Measurements from ENCODE around the gene NUMBL. TPM values are rescaled to one million over a fixed set of nuclear protein-coding genes. Genes with fewer than 3 reads are reported as not detected.

The NUMBL gene
- total and polyA plus RNA-seq, 2 of the 8 experiments (the other 6 are each of a cell fraction or from before 2014, with no cell fraction given): 13.5 to 24.8 TPM

GRCh38 chr19:40690693-40691420, 406 bp upstream of the NUMBL start (continued):
- TF ChIP-seq CHD2 (IDR thresholded peaks at IDR 0.05; ENCODE audit: low read length) (no peak; the same call in 1 of the 2 replicates), JUN (IDR thresholded peaks at IDR 0.05; ENCODE audit: low read depth, low read length) (no peak), EP300 (IDR thresholded peaks at IDR 0.05; ENCODE audit: borderline replicate concordance in 1 of 2, low read depth in 2 of 2, low read length in 2 of 2) (no peak), CBX5 (IDR thresholded peaks at IDR 0.05; ENCODE audit: low read depth, low read length) (no peak), ATF2 (IDR thresholded peaks at IDR 0.05; ENCODE audit: low read length) (no peak), SP4 (IDR thresholded peaks at IDR 0.05; ENCODE audit: low read length) (no peak), PHF8 (conservative IDR thresholded peaks at IDR 0.05; ENCODE audit: low read depth, low read length) (peak; percentile 39; the same call in 1 of the 2 replicates), RBBP5 (IDR thresholded peaks at IDR 0.05; ENCODE audit: borderline replicate concordance, low read depth, low read length) (peak; percentile 50; the same call in 1 of the 2 replicates), SIX5 (IDR thresholded peaks at IDR 0.05; ENCODE audit: low read depth, low read length) (no peak), POLR2AphosphoS5 (IDR thresholded peaks at IDR 0.05; ENCODE audit: low read depth, low read length) (peak; percentile 90), NANOG (IDR thresholded peaks at IDR 0.05; ENCODE audit: insufficient read depth, low read depth, low read length, poor library complexity, severe bottlenecking) (no peak), ASH2L (IDR thresholded peaks at IDR 0.05; ENCODE audit: low read length) (no peak), E2F6 (IDR thresholded peaks at IDR 0.05) (peak; percentile 90), KDM5A (IDR thresholded peaks at IDR 0.05; ENCODE audit: low read length) (no peak), JUND (IDR thresholded peaks at IDR 0.05; ENCODE audit: low read length) (no peak), SP2 (IDR thresholded peaks at IDR 0.05; ENCODE audit: low read length) (no peak), GABPA (IDR thresholded peaks at IDR 0.05; ENCODE audit: borderline replicate concordance, insufficient read depth, low read length) (no peak), EZH2 (IDR thresholded peaks at IDR 0.05; ENCODE audit: low read depth, low read length, severe bottlenecking) (no peak), MAFK (IDR thresholded peaks at IDR 0.05; ENCODE audit: low read depth, low read length) (peak; percentile 90; the same call in 1 of the 2 replicates), KDM1A (IDR thresholded peaks at IDR 0.05; ENCODE audit: borderline replicate concordance, low read length) (no peak), BCL11A (IDR thresholded peaks at IDR 0.05; ENCODE audit: low read depth in 2 of 2, low read length in 2 of 2) (no peak), GTF2F1 (IDR thresholded peaks at IDR 0.05; ENCODE audit: borderline replicate concordance, low read depth, low read length) (no peak), CREB1 (IDR thresholded peaks at IDR 0.05) (no peak)
